Fibroblast of villous mesenchyme (primary cell): ENCODE results near the gene NF1. TPM values are rescaled to one million over a fixed set of nuclear protein-coding genes. Genes with fewer than 3 reads are reported as not detected.
A peak's percentile ranks its signal among the peaks of the same experiment; 100 is the strongest.

Experiments
- DNase-seq: peaks from one replicate; pipeline ENCODE4 v3.0.0-alpha.2; 2010; ENCODE audit warnings: low read depth
- H3K4me3 ChIP-seq: 2 replicates; pipeline ENCODE4 v1.5.1; 2011; ENCODE audit warnings: low read depth, mild to moderate bottlenecking, low read length
- total RNA-seq: library from RNA; depleted of rRNA; stranded (reverse); fragments of >200 nt; gene quantifications from 2 replicates; pipeline ENCODE4 v1.2.3, GENCODE V29; 2012
- TF ChIP-seq, protein P1 (sequence below): IDR thresholded peaks from 2 replicates; pipeline ENCODE4 v1.5.1; 2012; ENCODE audit warnings: low read depth, mild to moderate bottlenecking, low read length; ENCODE audit not compliant: insufficient read depth

Gene NF1
- total RNA-seq, 1 donor = 82.5 TPM

DNA sequence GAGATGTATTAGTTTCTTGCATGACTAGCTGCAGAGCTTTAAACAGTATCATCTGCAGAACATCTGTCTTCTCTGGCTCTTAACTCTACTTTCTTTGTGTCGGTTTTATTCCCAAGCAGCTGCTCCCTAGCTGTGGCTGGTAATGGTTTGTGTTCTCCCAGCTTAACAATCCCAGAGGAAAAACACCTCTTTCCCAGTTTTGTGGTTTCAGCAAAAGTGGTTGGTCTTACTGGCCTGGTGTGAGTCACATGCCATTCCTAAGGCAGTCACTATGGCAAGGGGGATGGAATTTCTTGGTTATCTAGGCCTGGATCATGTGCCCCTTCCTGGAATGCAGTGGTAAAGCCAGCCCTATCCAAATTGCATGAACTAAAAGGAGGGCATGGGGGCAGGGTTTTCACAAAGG, 174.8 kb downstream of the NF1 start:
- peak; percentile 98 for DNase-seq
- TF ChIP-seq, protein P1, sequence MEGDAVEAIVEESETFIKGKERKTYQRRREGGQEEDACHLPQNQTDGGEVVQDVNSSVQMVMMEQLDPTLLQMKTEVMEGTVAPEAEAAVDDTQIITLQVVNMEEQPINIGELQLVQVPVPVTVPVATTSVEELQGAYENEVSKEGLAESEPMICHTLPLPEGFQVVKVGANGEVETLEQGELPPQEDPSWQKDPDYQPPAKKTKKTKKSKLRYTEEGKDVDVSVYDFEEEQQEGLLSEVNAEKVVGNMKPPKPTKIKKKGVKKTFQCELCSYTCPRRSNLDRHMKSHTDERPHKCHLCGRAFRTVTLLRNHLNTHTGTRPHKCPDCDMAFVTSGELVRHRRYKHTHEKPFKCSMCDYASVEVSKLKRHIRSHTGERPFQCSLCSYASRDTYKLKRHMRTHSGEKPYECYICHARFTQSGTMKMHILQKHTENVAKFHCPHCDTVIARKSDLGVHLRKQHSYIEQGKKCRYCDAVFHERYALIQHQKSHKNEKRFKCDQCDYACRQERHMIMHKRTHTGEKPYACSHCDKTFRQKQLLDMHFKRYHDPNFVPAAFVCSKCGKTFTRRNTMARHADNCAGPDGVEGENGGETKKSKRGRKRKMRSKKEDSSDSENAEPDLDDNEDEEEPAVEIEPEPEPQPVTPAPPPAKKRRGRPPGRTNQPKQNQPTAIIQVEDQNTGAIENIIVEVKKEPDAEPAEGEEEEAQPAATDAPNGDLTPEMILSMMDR = no peak
- H3K4me3 ChIP-seq = no peak overlapping the region

DNA sequence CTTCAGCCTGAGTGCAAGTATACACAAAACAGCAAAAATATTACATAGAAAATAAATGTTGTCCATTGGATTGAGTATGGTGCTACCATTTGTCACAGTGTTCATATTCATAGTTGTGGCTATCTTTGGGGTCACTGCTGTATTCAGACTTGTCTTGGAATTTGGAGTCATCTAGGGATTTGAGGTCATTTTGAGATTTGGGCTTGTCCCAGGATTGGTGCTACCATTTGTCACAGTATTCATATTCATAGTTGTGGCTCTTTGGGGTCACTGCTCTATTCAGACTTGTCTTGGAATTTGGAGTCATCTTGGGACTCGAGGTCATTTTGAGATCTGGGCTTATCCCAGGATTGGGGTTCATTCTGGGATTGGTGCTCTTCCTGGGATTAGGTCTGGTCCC, 177.5 kb downstream of the NF1 start:
- no peak for DNase-seq
- TF ChIP-seq, protein P1 = no peak
- no peak overlapping the region for H3K4me3 ChIP-seq

DNA sequence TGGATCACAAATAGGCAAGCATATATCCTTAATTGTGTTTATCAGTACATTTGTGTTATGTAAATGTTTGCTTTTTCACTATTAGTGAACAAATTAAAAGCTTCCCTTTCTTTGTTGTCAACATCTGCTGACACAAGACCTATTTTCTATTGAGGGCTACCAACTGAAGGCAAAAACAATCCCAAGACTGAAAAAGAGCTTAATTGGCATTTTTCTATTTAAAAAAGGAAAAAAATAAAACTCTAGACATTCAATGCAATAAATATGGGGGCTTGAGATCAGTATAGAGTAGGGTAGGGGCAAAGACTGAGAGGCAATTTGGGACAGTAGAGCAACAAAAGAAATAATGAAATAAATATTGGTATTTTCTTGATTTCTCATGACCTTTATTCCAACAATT, 178.0 kb downstream of the NF1 start:
- no peak overlapping the region for H3K4me3 ChIP-seq

DNA sequence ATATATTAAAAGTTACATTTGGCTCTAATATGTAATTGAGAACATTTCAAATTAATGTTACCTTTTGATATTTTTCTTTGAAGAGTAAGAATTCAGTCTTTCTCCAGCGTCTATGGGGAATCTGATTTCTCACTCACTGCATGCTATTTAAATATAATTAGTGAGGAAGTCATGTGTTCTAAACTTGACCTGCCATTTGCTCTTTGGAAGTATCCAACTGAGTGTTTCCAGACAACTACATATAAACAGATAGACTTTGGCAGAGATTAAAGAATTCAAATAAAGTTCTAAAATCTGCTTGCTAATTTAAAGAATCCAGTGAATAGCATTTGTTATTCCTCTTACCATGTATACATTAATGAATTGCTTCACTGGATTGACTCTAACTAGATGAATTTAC, 178.7 kb downstream of the NF1 start:
- no peak for DNase-seq
- no peak overlapping the region for H3K4me3 ChIP-seq
- TF ChIP-seq, protein P1 = no peak

More for the DNA sequence above, 178.0 kb downstream of the NF1 start:
- DNase-seq = no peak
- TF ChIP-seq, protein P1 = no peak

DNA sequence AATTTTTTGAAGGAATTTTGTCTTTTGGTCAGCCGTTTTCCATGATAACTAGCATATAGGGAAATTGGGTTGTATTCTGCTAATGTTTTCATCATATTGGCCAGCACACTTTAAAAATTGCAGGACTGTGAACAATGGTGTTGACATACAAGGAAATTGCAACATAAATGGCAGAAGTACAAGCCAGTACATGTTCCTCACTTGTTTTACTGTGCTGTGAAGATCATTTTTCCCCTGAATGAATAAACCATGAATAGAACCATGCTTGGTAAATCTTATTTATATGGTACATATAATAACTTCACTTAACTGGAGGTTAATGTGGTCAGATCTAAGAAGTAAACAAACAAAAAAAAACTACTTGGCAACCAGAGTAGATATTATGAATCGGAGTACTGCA, 179.5 kb downstream of the NF1 start:
- H3K4me3 ChIP-seq = no peak overlapping the region
- DNase-seq = peak; percentile 84
- TF ChIP-seq, protein P1 = no peak

DNA sequence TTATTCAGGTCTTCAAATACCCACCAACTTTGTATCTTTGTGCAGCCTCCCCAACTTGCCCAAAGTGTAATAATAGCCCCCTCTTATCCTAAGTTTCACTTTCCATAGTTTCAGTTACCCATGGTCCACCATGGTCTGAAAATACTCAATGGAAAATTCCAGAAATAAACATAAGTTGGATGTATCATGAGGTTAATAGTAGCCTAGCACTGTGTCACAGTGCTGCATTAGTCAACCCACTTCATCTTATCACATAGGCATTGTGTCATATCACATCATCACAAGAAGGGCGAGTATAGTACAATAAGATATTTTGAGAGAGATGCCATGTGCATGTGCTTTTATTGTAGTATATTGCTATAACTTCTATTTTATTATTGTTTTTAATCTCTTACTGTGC, 180.3 kb downstream of the NF1 start:
- TF ChIP-seq, protein P1 = no peak
- no peak for DNase-seq
- H3K4me3 ChIP-seq = no peak overlapping the region

DNA sequence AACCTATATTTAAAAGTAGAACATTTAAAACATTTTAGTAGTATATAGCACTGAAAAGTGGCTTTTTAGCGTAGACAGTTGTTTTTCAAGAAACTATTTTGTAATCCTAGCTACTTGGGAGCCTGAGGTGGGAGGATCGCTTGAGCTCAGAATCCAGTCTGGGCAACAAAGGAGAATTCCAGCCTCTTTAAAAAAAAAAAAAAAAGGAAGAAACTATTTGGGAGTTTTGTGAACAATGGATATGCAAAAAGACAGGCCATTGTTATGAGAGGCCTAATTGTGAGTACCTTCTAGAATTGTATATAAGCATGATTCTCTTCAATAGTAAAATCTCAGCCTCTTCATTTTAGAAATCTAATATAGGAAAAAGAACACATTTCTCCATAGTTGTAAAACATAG, 184.6 kb downstream of the NF1 start:
- H3K4me3 ChIP-seq = no peak overlapping the region
- TF ChIP-seq, protein P1 = no peak
- DNase-seq = no peak
